CD4-positive, alpha-beta T cell (primary cell): ENCODE results near the gene TMEM163. TPM values are rescaled to one million over a fixed set of nuclear protein-coding genes. Genes with fewer than 3 reads are reported as not detected.

Source experiments
- ATAC-seq: fragments of 200-7000 bp; cut with Tn5 transposase; one replicate; pipeline ENCODE4 v1.10.0; 2022; ENCODE audit warnings: mild to moderate bottlenecking; ENCODE audit not compliant: poor library complexity
- CTCF ChIA-PET: fragments of 350-600 bp; sonication (Branson Sonifier 250); formaldehyde crosslinking; loops from one replicate; lab custom pipeline; 2021; ENCODE audit warnings: antibody characterized with exemption, inconsistent platforms; lab: Charles Lee
- POLR2A ChIA-PET: fragments of 350-600 bp; sonication (Branson Sonifier 250); formaldehyde crosslinking; loops from one replicate; lab custom pipeline; 2021; ENCODE audit warnings: antibody characterized with exemption, inconsistent platforms; lab: Charles Lee
- DNase-seq, 14 experiments: peaks; one replicate each; pipeline ENCODE4 v3.0.0-alpha.2; 2013 to 2020; ENCODE audit warnings: mixed read lengths in 2 of 14
- H3K27ac ChIP-seq, 2 donors: one replicate each; pipeline versions ENCODE4 v1.5.1 to v1.7.0; 2013; ENCODE audit warnings: low read length in 2 of 2, low read depth in 1 of 2, mild to moderate bottlenecking in 1 of 2
- H3K27me3 ChIP-seq, 2 experiments: 1 replicate in 1 of 2; 2 replicates in 1 of 2; pipeline versions ENCODE4 v1.6.1 to v1.7.0; 2013; ENCODE audit warnings: low read length in 2 of 2, control low read depth in 1 of 2, mild to moderate bottlenecking in 1 of 2, moderate library complexity in 1 of 2; ENCODE audit not compliant: insufficient read depth in 2 of 2, control insufficient read depth in 1 of 2
- H3K36me3 ChIP-seq: one replicate; pipeline ENCODE4 v1.6.1; 2013; ENCODE audit warnings: low read length, control low read depth; ENCODE audit not compliant: insufficient read depth
- H3K4me1 ChIP-seq: one replicate; pipeline ENCODE4 v1.6.1; 2013; ENCODE audit warnings: low read length, control low read depth; ENCODE audit not compliant: insufficient read depth
- H3K4me3 ChIP-seq: one replicate; pipeline ENCODE4 v1.5.1; 2013; ENCODE audit warnings: mild to moderate bottlenecking, low read length, moderate library complexity
- H3K9me3 ChIP-seq, 2 experiments: 1 replicate in 1 of 2; 2 replicates in 1 of 2; pipeline versions ENCODE4 v1.6.1 to v1.7.0; 2013; ENCODE audit warnings: low read length in 2 of 2, mild to moderate bottlenecking in 2 of 2, control low read depth in 1 of 2, moderate library complexity in 1 of 2; ENCODE audit not compliant: control insufficient read depth in 1 of 2, insufficient read depth in 1 of 2
- H3K27ac Mint-ChIP-seq: one replicate; pipeline ENCODE4 v1.8.0; 2020; ENCODE audit warnings: mixed read lengths
- H3K27me3 Mint-ChIP-seq: one replicate; pipeline ENCODE4 v1.8.0; 2021; ENCODE audit warnings: mixed read lengths
- H3K36me3 Mint-ChIP-seq: one replicate; pipeline ENCODE4 v1.8.0; 2021; ENCODE audit warnings: low read depth, mixed read lengths
- H3K4me1 Mint-ChIP-seq: one replicate; pipeline ENCODE4 v1.8.0; 2021; ENCODE audit warnings: low read depth, mixed read lengths
- H3K4me3 Mint-ChIP-seq: one replicate; pipeline ENCODE4 v1.8.0; 2020; ENCODE audit warnings: mild to moderate bottlenecking, mixed read lengths
- H3K9me3 Mint-ChIP-seq: one replicate; pipeline ENCODE4 v1.8.0; 2020; ENCODE audit warnings: mixed read lengths
- intact Hi-C, 2 experiments: fragments of 100-400 bp; cut with DNase I in 1 of 2; cut with micrococcal nuclease in 1 of 2; formaldehyde crosslinking; loops; one replicate each; pipeline versions ENCODE4 v1.15.1 to v1.9.0; 2023 to 2025; cut with DNase I, micrococcal nuclease
- total RNA-seq, 174 experiments: library from RNA in 2 of 174; stranded (reverse) in 2 of 174; gene quantifications; one replicate each; pipeline ENCODE4 v1.2.3 and lab custom pipeline; 2021 to 2026
- TF ChIP-seq, protein P1 (sequence below): fragments of 200-600 bp; IDR thresholded peaks from one replicate; pipeline ENCODE4 v1.8.0; 2022; ENCODE audit warnings: antibody characterized with exemption, mild to moderate bottlenecking

TMEM163 gene
- total RNA-seq, 2 experiments from 2014 or later: 0.14 to 0.47 TPM

DNA sequence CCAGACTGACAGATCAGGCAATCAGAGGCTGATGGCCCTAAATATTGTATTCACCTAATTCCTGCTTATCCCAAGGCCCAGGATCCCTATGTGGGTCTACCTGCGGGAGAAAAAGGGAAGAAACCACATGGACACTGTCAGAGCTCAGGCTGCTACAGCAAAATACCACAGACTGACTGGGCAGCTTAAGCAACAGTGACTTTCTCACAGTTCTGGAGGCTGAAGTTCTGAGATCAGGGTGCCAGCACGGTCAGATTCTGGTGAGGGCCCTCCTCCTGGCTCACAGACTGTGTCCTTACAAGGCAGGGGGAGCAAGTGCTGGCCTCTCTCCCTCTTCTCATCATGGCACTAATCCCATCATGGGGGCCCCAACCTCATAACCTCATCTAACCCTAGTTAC lies 181.7 kb downstream of the TMEM163 start:
- H3K9me3 Mint-ChIP-seq: no peaks in the 10 kb centered on the region
- H3K9me3 ChIP-seq: no peaks in the 10 kb centered on the region
- H3K4me1 Mint-ChIP-seq: no peaks in the 10 kb centered on the region
- no peak overlapping the region for H3K4me3 Mint-ChIP-seq
- H3K27ac Mint-ChIP-seq: no peak overlapping the region
- H3K27me3 Mint-ChIP-seq: no peaks in the 10 kb centered on the region
- no peak for ATAC-seq
- no peak overlapping the region for H3K4me3 ChIP-seq
- no peak overlapping the region for H3K27ac ChIP-seq
- TF ChIP-seq, protein P1, sequence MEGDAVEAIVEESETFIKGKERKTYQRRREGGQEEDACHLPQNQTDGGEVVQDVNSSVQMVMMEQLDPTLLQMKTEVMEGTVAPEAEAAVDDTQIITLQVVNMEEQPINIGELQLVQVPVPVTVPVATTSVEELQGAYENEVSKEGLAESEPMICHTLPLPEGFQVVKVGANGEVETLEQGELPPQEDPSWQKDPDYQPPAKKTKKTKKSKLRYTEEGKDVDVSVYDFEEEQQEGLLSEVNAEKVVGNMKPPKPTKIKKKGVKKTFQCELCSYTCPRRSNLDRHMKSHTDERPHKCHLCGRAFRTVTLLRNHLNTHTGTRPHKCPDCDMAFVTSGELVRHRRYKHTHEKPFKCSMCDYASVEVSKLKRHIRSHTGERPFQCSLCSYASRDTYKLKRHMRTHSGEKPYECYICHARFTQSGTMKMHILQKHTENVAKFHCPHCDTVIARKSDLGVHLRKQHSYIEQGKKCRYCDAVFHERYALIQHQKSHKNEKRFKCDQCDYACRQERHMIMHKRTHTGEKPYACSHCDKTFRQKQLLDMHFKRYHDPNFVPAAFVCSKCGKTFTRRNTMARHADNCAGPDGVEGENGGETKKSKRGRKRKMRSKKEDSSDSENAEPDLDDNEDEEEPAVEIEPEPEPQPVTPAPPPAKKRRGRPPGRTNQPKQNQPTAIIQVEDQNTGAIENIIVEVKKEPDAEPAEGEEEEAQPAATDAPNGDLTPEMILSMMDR: no peak
- H3K36me3 Mint-ChIP-seq: no peaks in the 10 kb centered on the region
- intact Hi-C loops: no loop called here
- H3K4me1 ChIP-seq: no peaks in the 10 kb centered on the region
- ChIA-PET POLR2A (no interaction called here), CTCF (no interaction called here)
- H3K36me3 ChIP-seq: no peaks in the 10 kb centered on the region
- H3K27me3 ChIP-seq: no peaks in the 10 kb centered on the region
- no peak for DNase-seq

DNA sequence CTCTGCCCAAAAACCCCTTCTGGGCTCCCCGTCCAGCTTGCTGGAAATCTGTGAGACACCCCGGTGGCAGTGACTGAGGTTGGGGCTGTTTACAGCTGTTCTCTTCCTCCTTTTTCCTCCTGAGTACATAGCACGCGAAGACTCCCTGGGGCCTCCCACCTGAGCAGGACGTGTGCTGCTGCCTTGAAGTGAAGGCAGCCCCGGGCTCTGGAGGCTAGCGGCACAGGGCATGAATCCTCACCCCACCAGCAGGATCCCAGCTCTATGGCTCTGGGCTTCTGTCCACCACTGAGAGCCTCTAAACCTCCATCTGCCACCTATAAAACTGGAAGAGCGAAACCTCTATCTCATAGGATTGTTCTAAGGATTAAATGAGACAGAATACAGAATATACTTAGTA lies 182.5 kb downstream of the TMEM163 start:
- no peak overlapping the region for H3K27ac Mint-ChIP-seq
- CTCF ChIA-PET: no interaction called here
- H3K4me3 ChIP-seq: no peak overlapping the region

DNA sequence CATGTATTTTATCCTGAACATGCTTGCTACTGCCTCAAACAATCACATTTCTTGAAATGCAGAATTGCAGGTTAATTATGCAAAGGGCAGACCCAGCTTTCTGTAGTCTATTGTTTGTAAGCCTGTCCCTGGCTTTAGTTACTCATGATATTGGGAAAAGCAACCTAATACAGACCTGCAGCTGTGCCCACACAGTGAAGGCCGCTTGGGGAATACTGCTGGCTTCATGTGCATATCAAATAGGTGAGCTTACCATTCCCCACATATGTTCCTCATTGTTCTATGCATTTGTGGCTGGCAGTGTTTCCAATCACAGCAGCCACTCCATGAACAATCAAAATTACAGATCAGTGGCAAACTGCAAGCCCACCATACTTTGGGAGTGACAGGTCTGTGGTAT lies 186.3 kb downstream of the TMEM163 start:
- H3K27ac Mint-ChIP-seq: no peak overlapping the region

More for the DNA sequence above, 182.5 kb downstream of the TMEM163 start:
- Histone ChIP-seq H3K4me1 (no peaks in the 10 kb centered on the region), H3K27ac (no peak overlapping the region), H3K27me3 (no peaks in the 10 kb centered on the region), H3K9me3 (no peaks in the 10 kb centered on the region), H3K36me3 (no peaks in the 10 kb centered on the region)
- no peaks in the 10 kb centered on the region for H3K36me3 Mint-ChIP-seq
- H3K4me3 Mint-ChIP-seq: no peak overlapping the region
- H3K9me3 Mint-ChIP-seq: no peaks in the 10 kb centered on the region
- DNase-seq (no peak), ATAC-seq (no peak)
- POLR2A ChIA-PET: no interaction called here
- no peaks in the 10 kb centered on the region for H3K27me3 Mint-ChIP-seq
- no peaks in the 10 kb centered on the region for H3K4me1 Mint-ChIP-seq
- intact Hi-C loops: no loop called here
- TF ChIP-seq, protein P1: no peak

More for the DNA sequence above, 186.3 kb downstream of the TMEM163 start:
- no peak overlapping the region for H3K4me3 Mint-ChIP-seq
- H3K4me1 Mint-ChIP-seq: no peaks in the 10 kb centered on the region
- Histone ChIP-seq H3K27ac (no peak overlapping the region), H3K9me3 (no peaks in the 10 kb centered on the region), H3K4me1 (no peaks in the 10 kb centered on the region), H3K36me3 (no peaks in the 10 kb centered on the region), H3K4me3 (no peak overlapping the region), H3K27me3 (no peaks in the 10 kb centered on the region)
- intact Hi-C loops: no loop called here
- no peaks in the 10 kb centered on the region for H3K9me3 Mint-ChIP-seq
- CTCF ChIA-PET: no interaction called here
- H3K27me3 Mint-ChIP-seq: no peaks in the 10 kb centered on the region
- DNase-seq: no peak
- H3K36me3 Mint-ChIP-seq: no peaks in the 10 kb centered on the region
- TF ChIP-seq, protein P1: no peak
- ATAC-seq: no peak
- POLR2A ChIA-PET: no interaction called here
